ENCODE results near the gene MAST3.

DNA sequence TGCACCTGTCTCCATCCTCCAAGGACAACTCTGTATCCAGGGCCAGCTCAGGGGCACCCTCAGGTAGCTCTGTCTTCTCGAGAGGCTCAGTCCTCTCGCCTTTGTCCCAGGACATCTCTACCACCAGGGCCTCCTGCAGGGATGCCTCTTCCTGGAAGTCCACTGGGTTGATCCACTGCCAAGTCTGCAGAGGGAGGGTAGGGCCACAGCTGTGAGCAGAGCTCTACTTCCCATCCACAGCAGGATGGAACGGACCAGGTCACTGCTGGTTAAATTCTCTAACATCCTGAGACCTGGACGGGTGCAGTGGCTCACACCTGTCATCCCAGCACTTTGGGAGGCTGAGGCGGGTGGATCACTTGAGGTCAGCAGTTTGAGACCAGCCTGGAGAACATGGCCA lies 37.7 kb upstream of the MAST3 start:
- TF ChIP-seq, protein P1, sequence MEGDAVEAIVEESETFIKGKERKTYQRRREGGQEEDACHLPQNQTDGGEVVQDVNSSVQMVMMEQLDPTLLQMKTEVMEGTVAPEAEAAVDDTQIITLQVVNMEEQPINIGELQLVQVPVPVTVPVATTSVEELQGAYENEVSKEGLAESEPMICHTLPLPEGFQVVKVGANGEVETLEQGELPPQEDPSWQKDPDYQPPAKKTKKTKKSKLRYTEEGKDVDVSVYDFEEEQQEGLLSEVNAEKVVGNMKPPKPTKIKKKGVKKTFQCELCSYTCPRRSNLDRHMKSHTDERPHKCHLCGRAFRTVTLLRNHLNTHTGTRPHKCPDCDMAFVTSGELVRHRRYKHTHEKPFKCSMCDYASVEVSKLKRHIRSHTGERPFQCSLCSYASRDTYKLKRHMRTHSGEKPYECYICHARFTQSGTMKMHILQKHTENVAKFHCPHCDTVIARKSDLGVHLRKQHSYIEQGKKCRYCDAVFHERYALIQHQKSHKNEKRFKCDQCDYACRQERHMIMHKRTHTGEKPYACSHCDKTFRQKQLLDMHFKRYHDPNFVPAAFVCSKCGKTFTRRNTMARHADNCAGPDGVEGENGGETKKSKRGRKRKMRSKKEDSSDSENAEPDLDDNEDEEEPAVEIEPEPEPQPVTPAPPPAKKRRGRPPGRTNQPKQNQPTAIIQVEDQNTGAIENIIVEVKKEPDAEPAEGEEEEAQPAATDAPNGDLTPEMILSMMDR (conservative IDR thresholded peaks at IDR 0.05), result no peak
- TF ChIP-seq ZFX (IDR thresholded peaks at IDR 0.05), result no peak
